ENCODE measurements around the gene SLC43A3. TPM values are rescaled to one million over a fixed set of nuclear protein-coding genes. Genes with fewer than 3 reads are reported as not detected.

The SLC43A3 gene
- total RNA-seq, 1 experiment from 2014 or later = not detected

- DNase-seq (ENCODE audit: extremely low read depth, low read depth) = no peak
Measured at GRCh38 chr11:57390535-57390934, 36.4 kb downstream of the SLC43A3 start, which contains the start of gene PRG2. PRG2 (minus strand) TSS chr11:57390650; CDS start chr11:57389944, 706 bp downstream.

- DNase-seq (ENCODE audit: extremely low read depth, low read depth) = no peak
Measured at GRCh38 chr11:57387289-57388030, 39.5 kb downstream of the SLC43A3 start.

- DNase-seq (ENCODE audit: extremely low read depth, low read depth) = no peak
Measured at GRCh38 chr11:57386178-57386940, 40.6 kb downstream of the SLC43A3 start.

GRCh38 chr11:57380975-57381374, 45.9 kb downstream of the SLC43A3 start, which contains the start of gene PRG3:
PRG3 (minus strand) TSS chr11:57381150; CDS start chr11:57380708, 442 bp downstream.
- DNase-seq (ENCODE audit: extremely low read depth, low read depth) = no peak

- peak; percentile 2 for DNase-seq (ENCODE audit: extremely low read depth, low read depth)
Measured at GRCh38 chr11:57379732-57380131, 47.2 kb downstream of the SLC43A3 start.

- no peak for DNase-seq (ENCODE audit: extremely low read depth, low read depth)
Measured at GRCh38 chr11:57378186-57378585, 48.7 kb downstream of the SLC43A3 start.

GRCh38 chr11:57377107-57377506, 49.8 kb downstream of the SLC43A3 start:
- DNase-seq (ENCODE audit: extremely low read depth, low read depth) = no peak

GRCh38 chr11:57376095-57377090, 50.5 kb downstream of the SLC43A3 start:
- no peak for DNase-seq (ENCODE audit: extremely low read depth, low read depth)

GRCh38 chr11:57375490-57375889, 51.4 kb downstream of the SLC43A3 start:
- no peak for DNase-seq (ENCODE audit: extremely low read depth, low read depth)

GRCh38 chr11:57374966-57375365, 52.0 kb downstream of the SLC43A3 start:
- DNase-seq (ENCODE audit: extremely low read depth, low read depth) = no peak

GRCh38 chr11:57373146-57373545, 53.8 kb downstream of the SLC43A3 start:
- DNase-seq (ENCODE audit: extremely low read depth, low read depth) = no peak

- DNase-seq (ENCODE audit: extremely low read depth, low read depth) = no peak
Measured at GRCh38 chr11:57370941-57371340, 56.0 kb downstream of the SLC43A3 start.

- DNase-seq (ENCODE audit: extremely low read depth, low read depth) = no peak
Measured at GRCh38 chr11:57370251-57370650, 56.7 kb downstream of the SLC43A3 start.

- DNase-seq (ENCODE audit: extremely low read depth, low read depth) = no peak
Measured at GRCh38 chr11:57368845-57369232, 58.1 kb downstream of the SLC43A3 start.

- DNase-seq (ENCODE audit: extremely low read depth, low read depth) = no peak
Measured at GRCh38 chr11:57368106-57368844, 58.6 kb downstream of the SLC43A3 start.

- DNase-seq (ENCODE audit: extremely low read depth, low read depth) = no peak
Measured at GRCh38 chr11:57364851-57365660, 61.9 kb downstream of the SLC43A3 start.

- DNase-seq (ENCODE audit: extremely low read depth, low read depth) = no peak
Measured at GRCh38 chr11:57363131-57364080, 63.5 kb downstream of the SLC43A3 start.

GRCh38 chr11:57361926-57362325, 65.0 kb downstream of the SLC43A3 start:
- no peak for DNase-seq (ENCODE audit: extremely low read depth, low read depth)

Data from NCI-H460 (cell line).